T-cell (primary cell): ENCODE data around the gene ST3GAL2. TPM values are rescaled to one million over a fixed set of nuclear protein-coding genes. Genes with fewer than 3 reads are reported as not detected.

Experiments used
- ATAC-seq, 4 experiments: fragments of 200-7000 bp in 3 of 4; fragments of 150-1000 bp in 1 of 4; cut with Tn5 transposase; replicated peaks in 1 of 4; 1 replicate in 3 of 4; 2 replicates in 1 of 4; pipeline ENCODE4 v1.10.0; 2021; ENCODE audit warnings: moderate library complexity in 3 of 4, mild to moderate bottlenecking in 2 of 4, moderate number of reproducible peaks in 1 of 4
- CTCF ChIA-PET, 2 donors: fragments of 300-600 bp; sonication (Branson Sonifier 250); formaldehyde crosslinking; loops; one replicate each; lab custom pipeline; 2022; ENCODE audit warnings: antibody characterized with exemption in 2 of 2; lab: Charles Lee
- POLR2A ChIA-PET, 2 donors: fragments of 300-600 bp; sonication (Branson Sonifier 250); formaldehyde crosslinking; loops; one replicate each; lab custom pipeline; 2022; ENCODE audit warnings: antibody characterized with exemption in 2 of 2; lab: Charles Lee
- DNase-seq, 35 experiments: peaks; one replicate each; pipeline versions ENCODE4 v3.0.0 to v3.0.0-alpha.2; 2013 to 2023
- H3K27ac ChIP-seq: one replicate; pipeline ENCODE4 v1.5.1; 2013; ENCODE audit warnings: low read length
- H3K27me3 ChIP-seq, 2 experiments: replicated peaks in 1 of 2; 1 replicate in 1 of 2; 2 replicates in 1 of 2; pipeline versions ENCODE4 v1.6.1 to v1.7.0; 2013; ENCODE audit warnings: low read length in 1 of 2, mixed read lengths in 1 of 2; ENCODE audit not compliant: control insufficient read depth in 2 of 2, insufficient read depth in 2 of 2; ENCODE audit errors: extremely low read depth in 1 of 2
- H3K36me3 ChIP-seq, 2 donors: 1 replicate in 1 of 2; 2 replicates in 1 of 2; pipeline versions ENCODE4 v1.6.1 to v1.7.0; 2013; ENCODE audit warnings: low read length in 1 of 2; ENCODE audit not compliant: control insufficient read depth in 2 of 2, insufficient read depth in 1 of 2; ENCODE audit errors: extremely low read depth in 1 of 2
- H3K4me1 ChIP-seq, 2 experiments: 1 replicate in 1 of 2; 2 replicates in 1 of 2; pipeline versions ENCODE4 v1.6.1 to v1.7.0; 2013; ENCODE audit warnings: low read length in 2 of 2, mixed read lengths in 1 of 2; ENCODE audit not compliant: insufficient read depth in 2 of 2, control insufficient read depth in 1 of 2; ENCODE audit errors: extremely low read depth in 1 of 2
- H3K4me3 ChIP-seq, 2 donors: 1 replicate in 1 of 2; 2 replicates in 1 of 2; pipeline versions ENCODE4 v1.5.1 to v1.7.0; 2013; ENCODE audit warnings: mild to moderate bottlenecking in 2 of 2, low read length in 1 of 2, moderate library complexity in 1 of 2; ENCODE audit not compliant: control insufficient read depth in 1 of 2; ENCODE audit errors: extremely low read depth in 1 of 2
- H3K9me3 ChIP-seq: 2 replicates; pipeline ENCODE4 v1.7.0; 2013
- H3K27ac Mint-ChIP-seq, 2 donors: one replicate each; pipeline ENCODE4 v1.8.0; 2020 to 2021; ENCODE audit warnings: mild to moderate bottlenecking in 2 of 2, mixed read lengths in 2 of 2
- H3K27me3 Mint-ChIP-seq, 2 donors: one replicate each; pipeline ENCODE4 v1.8.0; 2021 to 2022; ENCODE audit warnings: mixed read lengths in 2 of 2
- H3K36me3 Mint-ChIP-seq: one replicate; pipeline ENCODE4 v1.8.0; 2021; ENCODE audit warnings: mixed read lengths
- H3K4me1 Mint-ChIP-seq, 3 donors: one replicate each; pipeline ENCODE4 v1.8.0; 2020 to 2022; ENCODE audit warnings: mixed read lengths in 3 of 3, mild to moderate bottlenecking in 1 of 3
- H3K4me3 Mint-ChIP-seq, 3 donors: one replicate each; pipeline ENCODE4 v1.8.0; 2020 to 2022; ENCODE audit warnings: mild to moderate bottlenecking in 3 of 3, mixed read lengths in 3 of 3, moderate library complexity in 3 of 3
- H3K9me3 Mint-ChIP-seq, 3 donors: one replicate each; pipeline ENCODE4 v1.8.0; 2020 to 2022; ENCODE audit warnings: mixed read lengths in 3 of 3
- whole genome bisulfite sequencing: methylation state at CpG from one replicate; pipeline ENCODE4 v1.1.5; 2013; ENCODE audit warnings: missing lambda C conversion rate; ENCODE audit not compliant: insufficient coverage; 5-methylcytosine and 5-hydroxymethylcytosine counted together
- total RNA-seq, 35 experiments: library from RNA in 6 of 35; stranded (reverse) in 6 of 35; fragments of 120-200 nt in 1 of 35; gene quantifications; one replicate each; pipeline versions ENCODE4 v1.2.1 to v1.2.4 and lab custom pipeline; 2013 to 2026

The ST3GAL2 gene
- total RNA-seq, 5 donors from 2014 or later (not counting 1 experiment from before 2014, with no cell fraction given), result 18.9 to 35.1 (median 30.2) TPM

- Histone ChIP-seq H3K4me1 (peaks cover 15 to 34% of the 10 kb centered on the region in 2 experiments), H3K27me3 (no peaks in the 10 kb centered on the region), H3K4me3 (peak overlapping the region; percentile 67 to 91), H3K36me3 (peaks cover 0 to 19% of the 10 kb centered on the region in 2 donors), H3K9me3 (no peaks in the 10 kb centered on the region), H3K27ac (peak overlapping the region; percentile 56)
- Mint-ChIP-seq H3K9me3 (no peaks in the 10 kb centered on the region), H3K36me3 (peaks cover 13% of the 10 kb centered on the region), H3K4me3 (peak overlapping the region; percentile 82 to 94 (median 91)), H3K27ac (peak overlapping the region; percentile 88 to 91), H3K4me1 (peaks cover 6 to 25% (median 14%) of the 10 kb centered on the region in 3 donors), H3K27me3 (no peaks in the 10 kb centered on the region)
- 0% methylated on average over 19 of the region's 31 CpGs for WGBS
- DNase-seq (peak; percentile 30 to 74 (median 52)), ATAC-seq (peak; percentile 12 to 28 (median 20))
- ChIA-PET POLR2A (interaction anchor here (0.6 to 1.2 kb wide), 7 partner anchors 19 to 91 kb away, joined by 3 to 9 read pairs (median 6); partner anchors contain the start of genes DDX19A (in 2 of the 2), FCSK (in 2 of the 2), AARS1 (in 1 of the 2) and ST3GAL2 (in 1 of the 2)), CTCF (interaction anchor here (0.5 to 1.5 kb wide), 9 partner anchors 14 to 109 kb away, joined by 3 to 8 read pairs (median 4); partner anchors contain the start of gene DDX19A (in 1 of the 2))
Observed at GRCh38 chr16:70380248-70380918, 58.5 kb downstream of the ST3GAL2 start.

- Mint-ChIP-seq H3K9me3 (no peaks in the 10 kb centered on the region), H3K4me3 (peak overlapping the region; percentile 82 to 94 (median 91)), H3K27me3 (no peaks in the 10 kb centered on the region), H3K36me3 (peaks cover 11% of the 10 kb centered on the region), H3K27ac (peak overlapping the region; percentile 88 to 91), H3K4me1 (peaks cover 6 to 25% (median 14%) of the 10 kb centered on the region in 3 donors)
- ChIA-PET CTCF (interaction anchor here in 1 of 2 donors (0.6 to 1.1 kb wide), 3 partner anchors 32 to 130 kb away, joined by 3 to 5 read pairs (median 4); partner anchors contain the start of gene DDX19A), POLR2A (no interaction called here)
- 100% methylated on average over 1 of the region's 13 CpGs for WGBS
- Histone ChIP-seq H3K9me3 (no peaks in the 10 kb centered on the region), H3K4me1 (peaks cover 15 to 34% of the 10 kb centered on the region in 2 experiments), H3K4me3 (no peak overlapping the region), H3K27ac (no peak overlapping the region), H3K36me3 (peaks cover 0 to 19% of the 10 kb centered on the region in 2 donors), H3K27me3 (no peaks in the 10 kb centered on the region)
- DNase-seq (no peak), ATAC-seq (no peak)
Observed at GRCh38 chr16:70378869-70379493, 59.9 kb downstream of the ST3GAL2 start.

GRCh38 chr16:70377782-70378181, 61.1 kb downstream of the ST3GAL2 start:
- Histone ChIP-seq H3K4me1 (peaks cover 15 to 34% of the 10 kb centered on the region in 2 experiments), H3K4me3 (no peak overlapping the region), H3K27me3 (no peaks in the 10 kb centered on the region), H3K27ac (no peak overlapping the region), H3K36me3 (peaks cover 0 to 29% of the 10 kb centered on the region in 2 donors), H3K9me3 (no peaks in the 10 kb centered on the region)
- H3K27ac Mint-ChIP-seq, result peak overlapping the region in 1 of 2 donors; percentile 50
- peaks cover 15% of the 10 kb centered on the region for H3K36me3 Mint-ChIP-seq
- ATAC-seq (no peak), DNase-seq (no peak)
- peak overlapping the region in 1 of 3 donors; percentile 53 for H3K4me3 Mint-ChIP-seq
- no peaks in the 10 kb centered on the region for H3K9me3 Mint-ChIP-seq
- H3K4me1 Mint-ChIP-seq, result peaks cover 6 to 23% (median 14%) of the 10 kb centered on the region in 3 donors
- no CpG with 5 or more reads among the region's 2 CpGs for WGBS
- ChIA-PET CTCF (interaction anchor here in 1 of 2 donors (0.7 kb wide), 1 partner anchor 126 kb away, joined by 7 read pairs; no protein-coding TSS in a partner anchor), POLR2A (no interaction called here)
- H3K27me3 Mint-ChIP-seq, result no peaks in the 10 kb centered on the region

GRCh38 chr16:70375636-70376611, 63.0 kb downstream of the ST3GAL2 start:
- H3K4me1 ChIP-seq, result peaks cover 12 to 24% of the 10 kb centered on the region in 2 experiments
- no peak overlapping the region for H3K27ac ChIP-seq
- no peak for DNase-seq
- no peak overlapping the region for H3K4me3 ChIP-seq
- Mint-ChIP-seq H3K36me3 (peaks cover 26% of the 10 kb centered on the region), H3K27me3 (no peaks in the 10 kb centered on the region), H3K27ac (peak overlapping the region; percentile 22 to 39), H3K4me3 (no peak overlapping the region), H3K9me3 (no peaks in the 10 kb centered on the region), H3K4me1 (peaks cover 6 to 17% (median 16%) of the 10 kb centered on the region in 3 donors)
- POLR2A ChIA-PET, result no interaction called here
- H3K36me3 ChIP-seq, result peaks cover 1 to 41% of the 10 kb centered on the region in 2 donors
- no peaks in the 10 kb centered on the region for H3K9me3 ChIP-seq
- H3K27me3 ChIP-seq, result no peaks in the 10 kb centered on the region
- CTCF ChIA-PET, result no interaction called here
- 77% methylated on average over 5 of the region's 16 CpGs for WGBS
- ATAC-seq, result no peak

- Histone ChIP-seq H3K4me3 (no peak overlapping the region), H3K27ac (no peak overlapping the region), H3K36me3 (peaks cover 2 to 50% of the 10 kb centered on the region in 2 donors), H3K4me1 (peaks cover 4 to 17% of the 10 kb centered on the region in 2 experiments), H3K9me3 (no peaks in the 10 kb centered on the region), H3K27me3 (no peaks in the 10 kb centered on the region)
- 100% methylated on average over 3 of the region's 8 CpGs for WGBS
- Mint-ChIP-seq H3K4me3 (no peak overlapping the region), H3K27ac (peak overlapping the region; percentile 59 to 66), H3K36me3 (peaks cover 32% of the 10 kb centered on the region), H3K27me3 (no peaks in the 10 kb centered on the region), H3K9me3 (no peaks in the 10 kb centered on the region), H3K4me1 (peaks cover 14 to 16% (median 14%) of the 10 kb centered on the region in 3 donors)
- DNase-seq, result no peak
- no peak for ATAC-seq
- ChIA-PET POLR2A (interaction anchor here in 1 of 2 donors (0.6 kb wide), 1 partner anchor 43 kb away, joined by 3 read pairs; no protein-coding TSS in a partner anchor), CTCF (interaction anchor here (0.6 to 0.7 kb wide), 2 partner anchors 15 to 97 kb away, joined by 4 read pairs; no protein-coding TSS in a partner anchor)
Observed at GRCh38 chr16:70374213-70374612, 64.7 kb downstream of the ST3GAL2 start.
